ENCODE results near the gene NHSL1. TPM values are rescaled to one million over a fixed set of nuclear protein-coding genes. Genes with fewer than 3 reads are reported as not detected.
A peak's percentile ranks its signal among the peaks of the same experiment; 100 is the strongest.

The NHSL1 gene
- total RNA-seq, 1 donor from 2014 or later: 53.0 TPM

- intact Hi-C loops (cut with micrococcal nuclease): no loop called here
- DNase-seq: no peak
- no peak for ATAC-seq
Measured at GRCh38 chr6:138482816-138483215, 16.5 kb downstream of the NHSL1 start.

GRCh38 chr6:138480279-138480949 lies 18.9 kb downstream of the NHSL1 start:
- intact Hi-C loops (cut with micrococcal nuclease): no loop called here
- ATAC-seq (peak; percentile 59), DNase-seq (no peak)

GRCh38 chr6:138477913-138478539 lies 21.3 kb downstream of the NHSL1 start:
- ATAC-seq (no peak), DNase-seq (no peak)
- intact Hi-C loops (cut with micrococcal nuclease): no loop called here

- no peak for ATAC-seq
- DNase-seq: no peak
- intact Hi-C loops (cut with micrococcal nuclease): no loop called here
Measured at GRCh38 chr6:138476116-138476515, 23.2 kb downstream of the NHSL1 start.

- DNase-seq: no peak
- intact Hi-C loops (cut with micrococcal nuclease): no loop called here
- no peak for ATAC-seq
Measured at GRCh38 chr6:138473144-138473543, 26.1 kb downstream of the NHSL1 start.

- intact Hi-C loops (cut with micrococcal nuclease): no loop called here
- DNase-seq (no peak), ATAC-seq (no peak)
Measured at GRCh38 chr6:138468320-138469015, 30.8 kb downstream of the NHSL1 start.

- DNase-seq: no peak
- intact Hi-C loops (cut with micrococcal nuclease): no loop called here
- no peak for ATAC-seq
Measured at GRCh38 chr6:138467901-138468300, 31.4 kb downstream of the NHSL1 start.

GRCh38 chr6:138465007-138465645 lies 34.2 kb downstream of the NHSL1 start:
- no peak for ATAC-seq
- DNase-seq: no peak

GRCh38 chr6:138464085-138464484 lies 35.2 kb downstream of the NHSL1 start:
- intact Hi-C loops (cut with micrococcal nuclease): no loop called here
- no peak for DNase-seq

More at GRCh38 chr6:138465007-138465645, 34.2 kb downstream of the NHSL1 start:
- intact Hi-C loops (cut with micrococcal nuclease): no loop called here

GRCh38 chr6:138461647-138462046 lies 37.6 kb downstream of the NHSL1 start:
- intact Hi-C loops (cut with micrococcal nuclease): no loop called here
- ATAC-seq (no peak), DNase-seq (no peak)

More at GRCh38 chr6:138464085-138464484, 35.2 kb downstream of the NHSL1 start:
- no peak for ATAC-seq

- ATAC-seq (no peak), DNase-seq (no peak)
- intact Hi-C loops (cut with micrococcal nuclease): no loop called here
Measured at GRCh38 chr6:138456401-138456790, 42.9 kb downstream of the NHSL1 start.

- DNase-seq (no peak), ATAC-seq (no peak)
- intact Hi-C loops (cut with micrococcal nuclease): no loop called here
Measured at GRCh38 chr6:138455746-138456400, 43.4 kb downstream of the NHSL1 start.

GRCh38 chr6:138454981-138455706 lies 44.1 kb downstream of the NHSL1 start:
- intact Hi-C loops (cut with micrococcal nuclease): no loop called here
- peak; percentile 51 for ATAC-seq
- peak; percentile 50 for DNase-seq

GRCh38 chr6:138451043-138451442 lies 48.3 kb downstream of the NHSL1 start:
- DNase-seq: no peak
- intact Hi-C loops (cut with micrococcal nuclease): no loop called here
- ATAC-seq: no peak

- intact Hi-C loops (cut with micrococcal nuclease): no loop called here
- DNase-seq (no peak), ATAC-seq (no peak)
Measured at GRCh38 chr6:138450445-138450844, 48.8 kb downstream of the NHSL1 start.

- no peak for DNase-seq
- ATAC-seq: peak; percentile 45
- intact Hi-C loops (cut with micrococcal nuclease): loop anchor here (10.0 kb wide), 1 partner anchor 58 kb away; no protein-coding TSS in a partner anchor
Measured at GRCh38 chr6:138446821-138447220, 52.5 kb downstream of the NHSL1 start.

GRCh38 chr6:138443979-138444378 lies 55.3 kb downstream of the NHSL1 start:
- ATAC-seq (no peak), DNase-seq (no peak)
- intact Hi-C loops (cut with micrococcal nuclease): loop anchor here (10.0 kb wide), 1 partner anchor 61 kb away; no protein-coding TSS in a partner anchor

- ATAC-seq: no peak
- no peak for DNase-seq
- intact Hi-C loops (cut with micrococcal nuclease): loop anchor here (10.0 kb wide), 1 partner anchor 62 kb away; no protein-coding TSS in a partner anchor
Measured at GRCh38 chr6:138442663-138443062, 56.6 kb downstream of the NHSL1 start.

GRCh38 chr6:138441965-138442364 lies 57.3 kb downstream of the NHSL1 start:
- DNase-seq (no peak), ATAC-seq (peak; percentile 62)
- intact Hi-C loops (cut with micrococcal nuclease): loop anchor here (10.0 kb wide), 1 partner anchor 63 kb away; no protein-coding TSS in a partner anchor

Data from left ventricle myocardium superior (tissue), 1 donor.